HG02885 (cell line): ENCODE measurements around the gene POLE2.
"Not testable (repeated sequence)": the region's sequence is repeated elsewhere in the genome, so short reads cannot be mapped to it uniquely, and the experiment has no call there.

Source experiments
- ATAC-seq: cut with Tn5 transposase; IDR thresholded peaks from one replicate; pipeline ENCODE4 v1.9.1; 2021; ENCODE audit warnings: mild to moderate bottlenecking; ENCODE audit not compliant: unreplicated experiment, poor library complexity

The POLE2 gene

GRCh38 chr14:49620182-49621113 is 67.6 kb downstream of the POLE2 start, which contains the start of the genes MGAT2 and RPL36AL:
Gene MGAT2 (plus strand): TSS chr14:49620799. CDS start chr14:49621269, 470 bp downstream.
Gene RPL36AL (minus strand): TSS chr14:49620626. CDS start chr14:49619104, 1,522 bp downstream.
- ATAC-seq, result peak; percentile 93

- ATAC-seq, result no peak
Observed at GRCh38 chr14:49619730-49620129, 68.3 kb downstream of the POLE2 start.

GRCh38 chr14:49619273-49619672 is 68.7 kb downstream of the POLE2 start:
- ATAC-seq, result not testable (repeated sequence)

DNA sequence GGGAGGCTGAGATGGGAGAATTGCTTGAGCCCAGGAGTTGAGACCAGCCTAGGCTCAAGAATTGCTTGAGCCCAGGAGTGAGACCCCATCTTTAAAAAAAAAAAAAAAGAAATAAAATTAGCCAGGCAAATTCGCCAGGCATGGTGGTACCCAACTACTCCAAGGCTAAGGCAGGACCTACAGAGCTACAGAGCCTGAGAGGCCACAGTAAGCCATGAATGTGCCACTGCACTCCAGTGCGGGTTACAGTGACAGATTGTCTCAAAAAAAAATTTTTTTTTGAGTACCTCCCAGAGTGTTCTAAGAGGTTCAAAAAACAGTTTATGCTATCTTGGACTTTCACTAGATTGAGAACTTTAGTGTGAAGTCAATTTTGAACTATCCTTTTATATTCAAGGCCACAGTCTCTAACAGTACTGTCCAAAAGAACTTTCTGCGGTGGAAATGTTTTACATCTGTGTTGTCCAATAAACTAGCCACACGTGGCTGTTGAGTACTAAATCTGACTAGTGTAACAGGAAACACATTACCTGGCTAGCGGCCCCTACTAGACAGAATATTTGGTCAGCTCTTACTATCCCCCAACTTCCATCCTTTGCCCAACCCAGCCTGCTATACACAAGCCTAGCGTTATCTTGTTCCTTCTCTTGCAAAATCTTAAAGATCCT is 70.0 kb downstream of the POLE2 start:
- ATAC-seq, result no peak

- no peak for ATAC-seq
Observed at GRCh38 chr14:49615776-49616175, 72.2 kb downstream of the POLE2 start.

DNA sequence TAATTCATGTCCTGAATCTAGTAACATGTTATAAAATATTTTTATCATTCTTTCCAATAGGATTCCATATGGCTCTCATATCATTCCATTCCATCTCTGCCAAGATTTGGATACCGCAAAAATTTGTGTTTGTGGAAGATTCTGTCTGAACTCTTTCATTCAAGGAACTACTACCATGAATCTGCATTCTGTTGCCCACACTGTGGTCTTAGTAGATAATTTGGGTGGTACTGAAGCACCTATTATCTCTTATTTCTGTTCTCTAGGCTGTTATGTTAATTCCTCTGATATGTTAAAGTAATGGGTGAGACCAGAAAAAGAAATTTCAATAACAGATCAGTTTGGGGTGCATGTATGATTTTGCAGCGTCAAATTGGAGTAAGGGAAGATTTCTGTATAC is 73.8 kb downstream of the POLE2 start:
- ATAC-seq, result no peak

- ATAC-seq, result no peak
Observed at GRCh38 chr14:49612671-49613070, 75.3 kb downstream of the POLE2 start.

- no peak for ATAC-seq
Observed at GRCh38 chr14:49612251-49612650, 75.8 kb downstream of the POLE2 start.

DNA sequence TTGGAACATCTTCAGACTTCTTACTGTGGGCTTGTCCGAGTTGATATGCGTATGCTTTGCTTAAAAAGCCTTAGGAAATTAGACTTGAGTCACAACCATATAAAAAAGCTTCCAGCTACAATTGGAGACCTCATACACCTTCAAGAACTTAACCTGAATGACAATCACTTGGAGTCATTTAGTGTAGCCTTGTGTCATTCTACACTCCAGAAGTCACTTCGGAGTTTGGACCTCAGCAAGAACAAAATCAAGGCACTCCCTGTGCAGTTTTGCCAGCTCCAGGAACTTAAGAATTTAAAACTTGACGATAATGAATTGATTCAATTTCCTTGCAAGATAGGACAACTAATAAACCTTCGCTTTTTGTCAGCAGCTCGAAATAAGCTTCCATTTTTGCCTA is 80.4 kb downstream of the POLE2 start:
- no peak for ATAC-seq

DNA sequence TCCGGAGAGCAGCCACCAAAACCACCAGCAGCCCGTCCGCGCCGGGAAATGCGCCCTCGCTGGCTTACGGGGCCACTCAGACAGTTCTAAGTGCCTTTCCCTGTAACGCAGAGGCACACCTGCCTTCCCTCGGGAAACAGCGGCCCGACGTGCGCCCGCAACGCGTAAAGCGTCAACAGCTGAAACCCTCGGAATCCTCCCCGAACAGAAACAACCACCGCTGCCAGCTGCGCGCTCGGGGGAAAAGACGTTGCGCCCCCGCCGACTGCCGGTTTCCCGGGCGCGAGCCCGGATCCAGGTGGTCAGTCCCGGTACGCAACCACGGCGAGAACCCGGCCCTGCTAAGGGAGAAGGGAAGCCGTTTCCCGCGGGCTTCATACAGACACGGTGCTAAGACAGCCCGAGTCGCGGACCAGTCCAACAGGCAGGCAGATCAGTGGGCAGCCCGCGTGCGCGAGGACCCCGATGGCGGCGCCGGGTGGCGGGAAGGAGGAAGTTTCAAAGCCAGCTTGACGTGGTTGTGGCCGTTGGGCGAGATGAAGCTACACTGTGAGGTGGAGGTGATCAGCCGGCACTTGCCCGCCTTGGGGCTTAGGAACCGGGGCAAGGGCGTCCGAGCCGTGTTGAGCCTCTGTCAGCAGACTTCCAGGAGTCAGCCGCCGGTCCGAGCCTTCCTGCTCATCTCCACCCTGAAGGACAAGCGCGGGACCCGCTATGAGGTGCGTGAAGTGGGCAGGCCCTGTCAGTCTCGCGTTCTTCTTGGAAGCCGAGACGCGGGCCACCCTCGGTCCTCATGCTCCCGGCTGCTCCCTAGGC is 89.3 kb downstream of the POLE2 start, which contains the start of gene LRR1:
Gene LRR1, plus strand, starts transcription at position 456 of the 816 bp plus-strand sequence. Its CDS starts 81 bp downstream, at position 537.
- ATAC-seq, result peak; percentile 56

GRCh38 chr14:49598189-49598484 is 89.9 kb downstream of the POLE2 start:
- ATAC-seq, result no peak

- peak; percentile 34 for ATAC-seq
Observed at GRCh38 chr14:49594347-49595091, 93.5 kb downstream of the POLE2 start.
